ENCODE data around the gene A2M. TPM values are rescaled to one million over a fixed set of nuclear protein-coding genes. Genes with fewer than 3 reads are reported as not detected.

Gene A2M
- total and polyA plus RNA-seq, 2 experiments from 2014 or later, result 0.92 TPM; not detected in 1

GRCh38 chr12:9120487-9121184, 4.9 kb upstream of the A2M start (continued):
- TF ChIP-seq, protein P1, sequence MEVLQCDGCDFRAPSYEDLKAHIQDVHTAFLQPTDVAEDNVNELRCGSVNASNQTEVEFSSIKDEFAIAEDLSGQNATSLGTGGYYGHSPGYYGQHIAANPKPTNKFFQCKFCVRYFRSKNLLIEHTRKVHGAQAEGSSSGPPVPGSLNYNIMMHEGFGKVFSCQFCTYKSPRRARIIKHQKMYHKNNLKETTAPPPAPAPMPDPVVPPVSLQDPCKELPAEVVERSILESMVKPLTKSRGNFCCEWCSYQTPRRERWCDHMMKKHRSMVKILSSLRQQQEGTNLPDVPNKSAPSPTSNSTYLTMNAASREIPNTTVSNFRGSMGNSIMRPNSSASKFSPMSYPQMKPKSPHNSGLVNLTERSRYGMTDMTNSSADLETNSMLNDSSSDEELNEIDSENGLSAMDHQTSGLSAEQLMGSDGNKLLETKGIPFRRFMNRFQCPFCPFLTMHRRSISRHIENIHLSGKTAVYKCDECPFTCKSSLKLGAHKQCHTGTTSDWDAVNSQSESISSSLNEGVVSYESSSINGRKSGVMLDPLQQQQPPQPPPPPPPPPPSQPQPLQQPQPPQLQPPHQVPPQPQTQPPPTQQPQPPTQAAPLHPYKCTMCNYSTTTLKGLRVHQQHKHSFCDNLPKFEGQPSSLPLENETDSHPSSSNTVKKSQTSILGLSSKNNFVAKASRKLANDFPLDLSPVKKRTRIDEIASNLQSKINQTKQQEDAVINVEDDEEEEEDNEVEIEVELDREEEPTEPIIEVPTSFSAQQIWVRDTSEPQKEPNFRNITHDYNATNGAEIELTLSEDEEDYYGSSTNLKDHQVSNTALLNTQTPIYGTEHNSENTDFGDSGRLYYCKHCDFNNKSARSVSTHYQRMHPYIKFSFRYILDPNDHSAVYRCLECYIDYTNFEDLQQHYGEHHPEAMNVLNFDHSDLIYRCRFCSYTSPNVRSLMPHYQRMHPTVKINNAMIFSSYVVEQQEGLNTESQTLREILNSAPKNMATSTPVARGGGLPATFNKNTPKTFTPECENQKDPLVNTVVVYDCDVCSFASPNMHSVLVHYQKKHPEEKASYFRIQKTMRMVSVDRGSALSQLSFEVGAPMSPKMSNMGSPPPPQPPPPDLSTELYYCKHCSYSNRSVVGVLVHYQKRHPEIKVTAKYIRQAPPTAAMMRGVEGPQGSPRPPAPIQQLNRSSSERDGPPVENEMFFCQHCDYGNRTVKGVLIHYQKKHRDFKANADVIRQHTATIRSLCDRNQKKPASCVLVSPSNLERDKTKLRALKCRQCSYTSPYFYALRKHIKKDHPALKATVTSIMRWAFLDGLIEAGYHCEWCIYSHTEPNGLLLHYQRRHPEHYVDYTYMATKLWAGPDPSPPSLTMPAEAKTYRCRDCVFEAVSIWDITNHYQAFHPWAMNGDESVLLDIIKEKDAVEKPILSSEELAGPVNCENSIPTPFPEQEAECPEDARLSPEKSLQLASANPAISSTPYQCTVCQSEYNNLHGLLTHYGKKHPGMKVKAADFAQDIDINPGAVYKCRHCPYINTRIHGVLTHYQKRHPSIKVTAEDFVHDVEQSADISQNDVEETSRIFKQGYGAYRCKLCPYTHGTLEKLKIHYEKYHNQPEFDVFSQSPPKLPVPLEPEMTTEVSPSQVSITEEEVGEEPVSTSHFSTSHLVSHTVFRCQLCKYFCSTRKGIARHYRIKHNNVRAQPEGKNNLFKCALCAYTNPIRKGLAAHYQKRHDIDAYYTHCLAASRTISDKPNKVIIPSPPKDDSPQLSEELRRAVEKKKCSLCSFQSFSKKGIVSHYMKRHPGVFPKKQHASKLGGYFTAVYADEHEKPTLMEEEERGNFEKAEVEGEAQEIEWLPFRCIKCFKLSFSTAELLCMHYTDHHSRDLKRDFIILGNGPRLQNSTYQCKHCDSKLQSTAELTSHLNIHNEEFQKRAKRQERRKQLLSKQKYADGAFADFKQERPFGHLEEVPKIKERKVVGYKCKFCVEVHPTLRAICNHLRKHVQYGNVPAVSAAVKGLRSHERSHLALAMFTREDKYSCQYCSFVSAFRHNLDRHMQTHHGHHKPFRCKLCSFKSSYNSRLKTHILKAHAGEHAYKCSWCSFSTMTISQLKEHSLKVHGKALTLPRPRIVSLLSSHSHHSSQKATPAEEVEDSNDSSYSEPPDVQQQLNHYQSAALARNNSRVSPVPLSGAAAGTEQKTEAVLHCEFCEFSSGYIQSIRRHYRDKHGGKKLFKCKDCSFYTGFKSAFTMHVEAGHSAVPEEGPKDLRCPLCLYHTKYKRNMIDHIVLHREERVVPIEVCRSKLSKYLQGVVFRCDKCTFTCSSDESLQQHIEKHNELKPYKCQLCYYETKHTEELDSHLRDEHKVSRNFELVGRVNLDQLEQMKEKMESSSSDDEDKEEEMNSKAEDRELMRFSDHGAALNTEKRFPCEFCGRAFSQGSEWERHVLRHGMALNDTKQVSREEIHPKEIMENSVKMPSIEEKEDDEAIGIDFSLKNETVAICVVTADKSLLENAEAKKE (CRISPR knock-in tag; IDR thresholded peaks at IDR 0.05), result no peak
- no peak for TF ChIP-seq ZNF331 (CRISPR knock-in tag; IDR thresholded peaks at IDR 0.05; ENCODE audit: low read depth)
- no peak for TF ChIP-seq ZNF114 (CRISPR knock-in tag; IDR thresholded peaks at IDR 0.05)

DNA sequence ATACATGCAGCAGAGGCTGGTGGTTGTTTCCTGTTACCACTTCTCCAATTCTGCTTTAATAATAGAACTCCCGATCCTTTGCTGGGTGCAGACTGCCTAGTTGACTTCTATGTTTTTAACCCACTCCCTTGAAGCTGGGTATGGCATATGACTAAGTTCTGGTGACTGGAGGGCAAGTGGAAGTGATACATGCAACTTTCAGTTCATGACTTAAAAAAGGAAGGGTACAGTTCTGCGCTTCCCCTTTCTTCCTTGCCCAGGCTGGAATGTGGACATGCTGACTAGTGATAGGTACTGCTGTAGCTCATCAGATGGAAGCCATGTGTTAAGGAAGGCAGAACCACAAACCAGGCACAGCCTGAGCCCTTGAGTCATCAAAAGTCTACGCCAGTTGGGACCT, 2.4 kb upstream of the A2M start:
- Mint-ChIP-seq H3K4me3 (no peak overlapping the region), H3K27ac (no peak overlapping the region), H3K27me3 (ENCODE audit: insufficient read depth, low read depth, poor library complexity) (no peaks in the 10 kb centered on the region), H3K36me3 (ENCODE audit: low read depth) (no peaks in the 10 kb centered on the region), H3K9me3 (no peaks in the 10 kb centered on the region), H3K4me1 (peaks cover 18% of the 10 kb centered on the region)
- H3K27ac ChIP-seq (ENCODE audit: low read depth), result no peak overlapping the region
- H3K4me1 ChIP-seq (ENCODE audit: insufficient read depth), result 0 out of 2 replicates have a peak, but pooled peaks cover 6% of the 10 kb centered on the region
- no peak for DNase-seq (ENCODE audit: low spot score)
- no peaks in the 10 kb centered on the region for H3K36me3 ChIP-seq (ENCODE audit: insufficient read depth)
- H3F3A ChIP-seq (replicated peaks; ENCODE audit: low read depth), result no peaks in the 10 kb centered on the region
- H3K4me2 ChIP-seq, result no peak overlapping the region
- no peaks in the 10 kb centered on the region for H3K27me3 ChIP-seq (ENCODE audit: insufficient read depth)
- no peak overlapping the region for H3K4me3 ChIP-seq
- no peak for ATAC-seq
- no peaks in the 10 kb centered on the region for H4K20me1 ChIP-seq (replicated peaks; ENCODE audit: insufficient read depth)
- H2AFZ ChIP-seq, result no peak overlapping the region
- H3K9me2 ChIP-seq (ENCODE audit: insufficient read depth), result no peaks in the 10 kb centered on the region
- no peaks in the 10 kb centered on the region for H3K79me2 ChIP-seq (replicated peaks; ENCODE audit: insufficient read depth)
- no peak for TF ChIP-seq CREB1 (CRISPR knock-in tag; IDR thresholded peaks at IDR 0.05; ENCODE audit: low read depth)
- no peak for TF ChIP-seq STAT1 (IDR thresholded peaks at IDR 0.05; ENCODE audit: unreplicated experiment)
- no peak for TF ChIP-seq EZH2phosphoT487 (IDR thresholded peaks at IDR 0.05; ENCODE audit: unreplicated experiment)
- TF ChIP-seq CTCF (conservative IDR thresholded peaks at IDR 0.05; ENCODE audit: low read depth in 2 of 2), result no peak
- TF ChIP-seq, protein P2, sequence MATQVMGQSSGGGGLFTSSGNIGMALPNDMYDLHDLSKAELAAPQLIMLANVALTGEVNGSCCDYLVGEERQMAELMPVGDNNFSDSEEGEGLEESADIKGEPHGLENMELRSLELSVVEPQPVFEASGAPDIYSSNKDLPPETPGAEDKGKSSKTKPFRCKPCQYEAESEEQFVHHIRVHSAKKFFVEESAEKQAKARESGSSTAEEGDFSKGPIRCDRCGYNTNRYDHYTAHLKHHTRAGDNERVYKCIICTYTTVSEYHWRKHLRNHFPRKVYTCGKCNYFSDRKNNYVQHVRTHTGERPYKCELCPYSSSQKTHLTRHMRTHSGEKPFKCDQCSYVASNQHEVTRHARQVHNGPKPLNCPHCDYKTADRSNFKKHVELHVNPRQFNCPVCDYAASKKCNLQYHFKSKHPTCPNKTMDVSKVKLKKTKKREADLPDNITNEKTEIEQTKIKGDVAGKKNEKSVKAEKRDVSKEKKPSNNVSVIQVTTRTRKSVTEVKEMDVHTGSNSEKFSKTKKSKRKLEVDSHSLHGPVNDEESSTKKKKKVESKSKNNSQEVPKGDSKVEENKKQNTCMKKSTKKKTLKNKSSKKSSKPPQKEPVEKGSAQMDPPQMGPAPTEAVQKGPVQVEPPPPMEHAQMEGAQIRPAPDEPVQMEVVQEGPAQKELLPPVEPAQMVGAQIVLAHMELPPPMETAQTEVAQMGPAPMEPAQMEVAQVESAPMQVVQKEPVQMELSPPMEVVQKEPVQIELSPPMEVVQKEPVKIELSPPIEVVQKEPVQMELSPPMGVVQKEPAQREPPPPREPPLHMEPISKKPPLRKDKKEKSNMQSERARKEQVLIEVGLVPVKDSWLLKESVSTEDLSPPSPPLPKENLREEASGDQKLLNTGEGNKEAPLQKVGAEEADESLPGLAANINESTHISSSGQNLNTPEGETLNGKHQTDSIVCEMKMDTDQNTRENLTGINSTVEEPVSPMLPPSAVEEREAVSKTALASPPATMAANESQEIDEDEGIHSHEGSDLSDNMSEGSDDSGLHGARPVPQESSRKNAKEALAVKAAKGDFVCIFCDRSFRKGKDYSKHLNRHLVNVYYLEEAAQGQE (IDR thresholded peaks at IDR 0.05; ENCODE audit: unreplicated experiment), result no peak
- TF ChIP-seq POLR2AphosphoS5 (IDR thresholded peaks at IDR 0.05; ENCODE audit: low read depth), result no peak

All from GM23338 (cell line).